Esophagus squamous epithelium (tissue), 4 donors: ENCODE data around the gene DAB2IP.

Experiments used
- POLR2A ChIP-seq, 4 donors: fragments of 450-650 bp; IDR thresholded peaks; one replicate each; pipeline ENCODE4 v1.6.1; 2017; ENCODE audit warnings: antibody characterized with exemption in 4 of 4, mild to moderate bottlenecking in 4 of 4, moderate library complexity in 3 of 4
- TF ChIP-seq, protein P1 (sequence below), 6 experiments: fragments of 450-650 bp in 4 of 6; fragments of 200-600 bp in 2 of 6; sonication (generic) in 2 of 6; IDR thresholded peaks; one replicate each; pipeline ENCODE4 v1.5.1; 2016 to 2019; ENCODE audit warnings: antibody characterized with exemption in 6 of 6, mild to moderate bottlenecking in 4 of 6, moderate library complexity in 4 of 6

DNA sequence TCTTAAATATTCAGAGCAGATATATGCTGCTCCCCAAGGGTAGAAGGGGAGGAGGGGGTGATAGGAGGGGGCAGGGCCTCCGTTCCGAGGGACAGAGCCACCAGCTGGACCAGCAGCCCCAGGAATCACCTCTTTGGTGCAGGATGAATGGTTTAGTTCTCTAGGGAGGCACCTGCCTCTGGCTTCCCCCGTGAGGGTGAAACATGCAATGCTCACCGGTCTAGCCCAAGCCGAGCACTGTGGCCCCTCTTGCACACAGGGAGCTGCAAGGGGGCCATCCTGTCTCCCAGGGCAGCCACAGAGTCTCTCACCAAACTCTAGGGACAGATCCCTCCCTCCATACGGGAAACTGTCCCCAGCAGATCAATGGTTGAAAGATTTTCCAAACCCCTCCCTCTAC is 163.7 kb downstream of the DAB2IP start:
- no peak for TF ChIP-seq POLR2A (IDR thresholded peaks at IDR 0.05)
- TF ChIP-seq, protein P1, sequence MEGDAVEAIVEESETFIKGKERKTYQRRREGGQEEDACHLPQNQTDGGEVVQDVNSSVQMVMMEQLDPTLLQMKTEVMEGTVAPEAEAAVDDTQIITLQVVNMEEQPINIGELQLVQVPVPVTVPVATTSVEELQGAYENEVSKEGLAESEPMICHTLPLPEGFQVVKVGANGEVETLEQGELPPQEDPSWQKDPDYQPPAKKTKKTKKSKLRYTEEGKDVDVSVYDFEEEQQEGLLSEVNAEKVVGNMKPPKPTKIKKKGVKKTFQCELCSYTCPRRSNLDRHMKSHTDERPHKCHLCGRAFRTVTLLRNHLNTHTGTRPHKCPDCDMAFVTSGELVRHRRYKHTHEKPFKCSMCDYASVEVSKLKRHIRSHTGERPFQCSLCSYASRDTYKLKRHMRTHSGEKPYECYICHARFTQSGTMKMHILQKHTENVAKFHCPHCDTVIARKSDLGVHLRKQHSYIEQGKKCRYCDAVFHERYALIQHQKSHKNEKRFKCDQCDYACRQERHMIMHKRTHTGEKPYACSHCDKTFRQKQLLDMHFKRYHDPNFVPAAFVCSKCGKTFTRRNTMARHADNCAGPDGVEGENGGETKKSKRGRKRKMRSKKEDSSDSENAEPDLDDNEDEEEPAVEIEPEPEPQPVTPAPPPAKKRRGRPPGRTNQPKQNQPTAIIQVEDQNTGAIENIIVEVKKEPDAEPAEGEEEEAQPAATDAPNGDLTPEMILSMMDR (IDR thresholded peaks at IDR 0.05) = no peak
